Fibroblast of skin of abdomen (primary cell): ENCODE data around the gene PPP1R15A. TPM values are rescaled to one million over a fixed set of nuclear protein-coding genes. Genes with fewer than 3 reads are reported as not detected.
"Not testable (repeated sequence)": the region's sequence is repeated elsewhere in the genome, so short reads cannot be mapped to it uniquely, and the experiment has no call there.

ENCODE experiments used
- DNase-seq: peaks from one replicate; pipeline ENCODE4 v3.0.0-alpha.2; 2013
- polyA plus RNA-seq, 2 experiments: library from polyadenylated mRNA; unstranded; fragments of 120-200 nt; gene quantifications; one replicate each; pipeline ENCODE4 v1.2.1, GENCODE V29; 2013; ENCODE audit not compliant: insufficient read length in 2 of 2

Gene PPP1R15A
- polyA plus RNA-seq (2013, experiment 1 of 2; ENCODE audit: insufficient read length), result 61.5 TPM
- 61.1 TPM for polyA plus RNA-seq (2013, experiment 2 of 2; ENCODE audit: insufficient read length)

DNA sequence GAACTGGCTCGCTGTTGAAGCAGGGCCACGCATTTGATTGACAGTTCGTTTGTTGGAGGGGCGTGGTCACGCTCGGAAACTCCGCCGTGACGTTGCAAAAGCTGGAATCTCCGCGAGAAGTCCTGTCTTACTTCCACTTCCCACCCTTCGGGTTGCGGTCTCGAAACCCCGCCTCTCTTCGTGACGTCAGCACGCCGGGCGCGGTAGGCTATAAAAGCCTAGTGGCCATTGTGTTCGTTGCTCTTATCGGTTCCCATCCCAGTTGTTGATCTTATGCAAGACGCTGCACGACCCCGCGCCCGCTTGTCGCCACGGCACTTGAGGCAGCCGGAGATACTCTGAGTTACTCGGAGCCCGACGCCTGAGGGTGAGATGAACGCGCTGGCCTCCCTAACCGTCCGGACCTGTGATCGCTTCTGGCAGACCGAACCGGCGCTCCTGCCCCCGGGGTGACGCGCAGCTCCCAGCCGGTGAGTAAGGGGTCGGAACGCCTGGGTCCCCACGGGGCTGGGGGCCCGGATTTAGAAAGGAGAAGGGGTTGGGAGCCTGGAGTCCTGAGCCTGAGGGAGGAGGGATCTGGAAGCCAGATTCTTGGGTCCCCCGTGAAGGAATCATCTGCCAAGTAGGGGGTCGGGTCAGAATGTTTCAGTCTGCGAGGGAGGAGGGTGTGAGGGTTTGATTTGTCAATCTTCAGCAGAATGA lies at the start of gene PPP1R15A:
PPP1R15A (plus strand) TSS at position 240 of the 702 bp plus-strand sequence. CDS start 813 bp downstream, outside the sequence.
- DNase-seq, result peak; percentile 97

GRCh38 chr19:48822514-48822913 lies 49.7 kb upstream of the PPP1R15A start:
- no peak for DNase-seq

- no peak for DNase-seq
Measured at GRCh38 chr19:48826606-48827020, 45.6 kb upstream of the PPP1R15A start.

- no peak for DNase-seq
Measured at GRCh38 chr19:48830088-48830487, 42.1 kb upstream of the PPP1R15A start.

DNA sequence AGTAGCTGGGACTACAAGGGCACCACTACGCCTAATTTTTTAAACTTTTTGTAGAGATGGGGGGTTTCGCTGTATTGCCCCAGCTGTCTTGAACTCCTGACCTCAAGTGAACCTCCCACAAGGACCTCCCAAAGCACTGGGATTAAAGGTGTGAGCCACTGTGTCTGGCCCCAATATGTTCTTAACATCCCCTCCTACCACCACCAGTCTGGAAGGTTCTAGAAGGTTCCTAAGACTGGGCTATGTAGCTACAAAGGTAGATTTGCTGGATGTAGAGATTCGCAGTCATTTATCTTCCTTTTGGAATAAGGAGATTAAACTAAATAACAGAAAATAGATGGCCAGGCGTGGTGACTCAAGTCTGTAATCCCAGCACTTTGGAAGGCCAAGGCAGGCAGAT lies 41.3 kb upstream of the PPP1R15A start:
- no peak for DNase-seq

GRCh38 chr19:48833049-48833448 lies 39.2 kb upstream of the PPP1R15A start:
- no peak for DNase-seq

GRCh38 chr19:48833977-48834376 lies 38.2 kb upstream of the PPP1R15A start:
- no peak for DNase-seq

DNA sequence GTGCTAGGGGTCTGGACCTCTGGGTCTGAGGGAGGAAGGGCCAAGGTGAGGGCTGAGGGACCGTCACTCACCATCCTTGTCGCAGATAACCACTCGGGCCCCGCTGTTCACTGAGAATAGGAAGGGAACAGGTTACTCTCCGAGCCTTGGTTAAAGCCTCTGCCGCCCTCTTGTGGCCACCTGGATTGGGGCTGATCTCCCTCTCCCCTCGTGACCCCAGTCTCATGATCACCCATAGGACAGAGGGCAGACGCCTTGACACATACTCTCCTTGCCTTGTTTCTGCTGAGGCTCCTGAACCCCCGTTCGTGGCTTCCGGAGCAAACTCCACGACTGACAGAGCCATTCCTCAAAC lies 36.5 kb upstream of the PPP1R15A start:
- peak; percentile 74 for DNase-seq

DNA sequence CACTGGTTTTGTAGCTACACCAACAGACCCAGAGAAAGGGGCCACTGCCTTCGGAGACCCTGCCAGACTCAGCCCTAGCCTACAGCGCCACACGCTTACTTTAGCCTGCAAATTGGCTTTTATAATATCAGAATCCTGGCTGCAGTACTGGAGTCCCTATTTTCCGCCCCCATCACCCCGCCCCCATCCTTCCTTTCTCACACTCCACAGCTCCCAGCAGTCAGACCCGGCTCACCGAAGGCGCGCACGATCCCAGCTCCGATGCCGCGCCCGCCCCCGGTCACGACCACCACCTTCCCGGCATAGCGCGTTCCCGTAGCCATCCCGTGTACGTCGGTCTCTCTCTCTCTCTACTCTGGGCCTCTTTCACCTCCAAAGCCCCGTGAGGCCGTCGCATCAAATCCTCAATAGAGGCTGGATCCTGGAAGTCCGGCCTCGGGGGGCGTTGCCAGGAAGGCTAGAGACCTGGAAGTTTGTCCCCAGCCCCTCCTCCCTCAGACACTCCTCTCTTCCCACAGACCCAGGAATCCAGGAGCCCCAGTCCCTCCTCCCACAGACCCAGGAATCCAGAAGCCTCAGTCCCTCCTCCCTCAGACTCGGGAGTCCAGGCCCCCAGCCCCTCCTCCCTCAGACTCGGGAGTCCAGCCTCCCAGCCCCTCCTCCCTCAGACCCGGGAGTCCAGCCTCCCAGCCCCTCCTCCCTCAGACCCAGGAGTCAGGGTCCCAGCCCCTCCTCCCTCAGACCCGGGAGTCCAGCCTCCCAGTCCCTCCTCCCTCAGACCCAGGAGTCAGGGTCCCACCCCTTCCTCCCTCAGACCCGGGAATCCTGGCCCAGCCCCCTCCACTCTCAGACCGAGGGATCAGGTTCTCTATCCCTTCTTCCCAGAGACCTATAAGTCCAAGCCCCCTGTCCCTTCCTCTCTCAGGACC lies 35.9 kb upstream of the PPP1R15A start, which contains the start of gene HSD17B14:
HSD17B14 (minus strand) TSS at position 403 of the 929 bp plus-strand sequence; CDS start at position 323, 80 bp downstream.
- DNase-seq, result peak; percentile 54

DNA sequence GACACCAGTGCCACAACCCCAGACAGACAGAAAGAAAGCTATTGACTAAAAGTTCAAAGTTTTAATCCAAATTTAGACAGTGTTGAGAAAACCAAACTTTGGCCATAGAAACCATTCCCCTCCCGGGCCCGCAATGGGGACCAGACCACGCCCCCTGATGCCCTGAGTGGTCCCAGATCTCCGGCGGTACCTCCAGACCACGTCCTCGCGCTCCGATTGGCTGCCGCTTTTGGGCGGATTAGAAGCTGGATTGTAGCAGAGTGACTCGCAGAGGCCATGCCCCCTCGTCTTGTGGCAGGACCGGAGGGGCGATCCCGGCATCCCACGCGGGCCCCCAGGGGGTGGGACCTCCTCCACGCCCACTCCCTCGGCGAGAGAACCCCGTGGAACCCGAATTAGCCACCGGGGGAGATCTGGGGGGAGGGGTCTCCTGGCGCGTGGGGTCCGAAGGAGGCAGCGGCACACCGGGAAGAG lies 35.1 kb upstream of the PPP1R15A start:
- peak; percentile 93 for DNase-seq

GRCh38 chr19:48837687-48838086 lies 34.5 kb upstream of the PPP1R15A start:
- no peak for DNase-seq

DNA sequence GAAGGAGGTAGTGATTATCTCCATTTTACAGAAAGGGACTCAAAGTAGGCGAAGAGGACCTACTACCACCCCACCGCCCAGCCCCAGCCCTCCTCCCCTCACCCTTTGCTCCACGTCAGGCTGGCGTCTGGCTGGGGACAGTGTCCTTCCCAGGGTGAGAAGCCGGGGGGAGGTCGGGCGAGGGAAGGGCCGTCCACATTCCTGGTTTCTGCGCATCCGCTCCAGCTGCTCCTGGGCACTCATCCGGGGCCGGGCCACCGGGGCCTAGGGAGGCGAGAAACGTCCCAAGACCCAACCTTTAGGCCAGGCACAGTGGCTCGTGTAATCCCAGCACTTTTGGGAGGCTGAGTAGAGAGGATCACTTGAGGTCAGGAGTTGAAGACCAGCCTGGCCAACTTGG lies 31.2 kb upstream of the PPP1R15A start:
- no peak for DNase-seq

DNA sequence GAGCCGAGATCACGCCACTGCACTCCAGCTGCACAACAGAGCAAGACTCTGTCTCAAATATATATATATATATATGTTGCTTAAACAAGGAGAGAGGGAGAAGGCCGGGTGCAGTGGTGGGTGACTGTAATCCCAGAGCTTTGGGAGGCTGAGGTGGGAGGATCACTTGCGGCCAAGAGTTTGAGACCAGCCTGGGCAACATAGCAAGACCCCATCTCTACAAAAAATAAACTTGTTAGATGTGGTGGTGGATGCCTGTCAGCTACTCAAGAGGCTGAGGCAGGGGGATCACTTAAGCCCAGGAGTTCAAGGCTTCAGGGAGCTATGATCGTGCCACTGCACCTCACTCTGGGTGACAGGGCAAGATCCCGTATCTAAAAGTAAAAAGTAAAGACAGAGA lies 30.6 kb upstream of the PPP1R15A start:
- DNase-seq, result no peak

- peak; percentile 38 for DNase-seq
Measured at GRCh38 chr19:48842789-48843162, 29.4 kb upstream of the PPP1R15A start.

DNA sequence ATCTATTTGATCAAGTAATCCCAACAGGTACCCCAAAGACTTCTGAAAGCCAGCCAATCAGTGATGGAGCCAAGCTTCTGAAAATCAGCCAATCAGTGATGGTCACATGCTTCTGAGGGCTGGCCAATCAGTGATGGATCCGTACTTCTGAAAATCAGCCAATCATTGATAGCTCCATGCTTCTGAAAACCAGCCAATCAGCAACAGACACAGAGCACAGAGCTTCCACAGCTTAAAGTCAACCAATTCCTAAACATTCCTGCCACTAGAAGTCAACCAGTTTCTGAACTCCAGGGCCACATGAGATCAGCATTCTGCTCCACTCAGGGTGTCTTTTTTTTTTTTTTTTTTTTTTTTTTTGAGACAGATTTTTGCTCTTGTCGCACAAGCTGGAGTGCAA lies 27.7 kb upstream of the PPP1R15A start:
- peak; percentile 58 for DNase-seq

DNA sequence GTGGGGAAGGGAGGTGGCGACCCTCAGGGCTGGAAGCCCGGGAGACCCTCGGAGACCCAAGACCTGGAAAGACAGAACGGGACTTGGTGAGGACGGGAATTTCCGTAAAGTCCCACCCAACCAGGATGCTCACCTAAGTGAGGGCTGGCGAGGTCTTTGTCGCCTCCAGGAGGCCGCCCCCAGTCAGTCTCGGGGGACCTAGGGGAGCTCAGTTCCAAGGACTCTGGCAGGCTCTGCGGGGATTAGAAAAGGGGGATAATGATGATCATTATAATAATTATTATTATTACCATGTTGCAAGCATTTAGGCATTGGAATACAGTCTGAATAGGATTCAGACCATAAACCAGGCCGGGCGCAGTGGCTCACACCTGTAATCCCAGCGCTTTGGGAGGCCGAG lies 26.8 kb upstream of the PPP1R15A start:
- no peak for DNase-seq

GRCh38 chr19:48846659-48847058 lies 25.6 kb upstream of the PPP1R15A start:
- DNase-seq, result not testable (repeated sequence)

GRCh38 chr19:48852292-48852691 lies 19.9 kb upstream of the PPP1R15A start:
- DNase-seq, result no peak

GRCh38 chr19:48853483-48853882 lies 18.7 kb upstream of the PPP1R15A start:
- DNase-seq, result no peak

- no peak for DNase-seq
Measured at GRCh38 chr19:48854103-48854502, 18.1 kb upstream of the PPP1R15A start.

DNA sequence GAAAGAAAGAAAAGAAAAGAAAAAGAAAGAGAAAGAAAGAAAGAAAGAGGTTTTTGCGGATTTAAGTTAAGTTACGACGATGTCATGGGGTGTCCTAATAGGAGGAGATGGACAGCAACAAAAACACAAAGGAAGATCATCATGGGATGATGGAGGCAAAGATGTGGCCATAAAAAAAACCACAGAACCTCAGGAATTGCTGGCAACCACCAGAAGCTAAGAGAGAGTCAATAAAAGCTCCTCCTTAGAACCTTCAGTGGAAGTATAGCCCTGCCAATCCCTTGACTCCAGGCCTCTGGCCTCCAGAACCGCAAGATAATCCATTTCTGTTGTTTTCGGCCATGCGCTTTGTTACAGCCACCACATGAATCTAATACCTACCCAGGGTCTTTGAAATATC lies 15.3 kb upstream of the PPP1R15A start:
- DNase-seq, result no peak

GRCh38 chr19:48858984-48859710 lies 13.1 kb upstream of the PPP1R15A start:
- DNase-seq, result no peak
